ENCODE results near the gene WEE2.

Gene WEE2

GRCh38 chr7:141737118-141737835 lies 29.1 kb downstream of the WEE2 start:
- peak overlapping the region; percentile 79 for H2AFZ ChIP-seq (ENCODE audit: low read depth, low read length)
- TF ChIP-seq EZH2 (IDR thresholded peaks at IDR 0.05; ENCODE audit: borderline replicate concordance, low read depth, low read length, severe bottlenecking) (no peak), CTCF (IDR thresholded peaks at IDR 0.05; ENCODE audit: borderline replicate concordance, extremely low read depth, low read length, poor library complexity, severe bottlenecking) (no peak)
- H3K4me1 ChIP-seq (ENCODE audit: insufficient read depth, low read length) = peaks cover 45% of the 10 kb centered on the region
- H3K79me2 ChIP-seq (ENCODE audit: insufficient read depth, low read length) = peaks cover 45% of the 10 kb centered on the region
- peak overlapping the region; percentile 79 to 96; a peak in 3 of 4 replicates for H3K4me3 ChIP-seq (ENCODE audit: low read depth in 1 of 2, low read length in 2 of 2)
- H4K20me1 ChIP-seq (ENCODE audit: insufficient read depth, low read length) = 0 out of 2 replicates have a peak, but pooled peaks cover 5% of the 10 kb centered on the region
- no peaks in the 10 kb centered on the region for H3K27me3 ChIP-seq (ENCODE audit: insufficient read depth, low read length, poor library complexity)
- H3K4me2 ChIP-seq (ENCODE audit: insufficient read depth, low read length) = peak overlapping the region; percentile 89
- H3K9ac ChIP-seq (ENCODE audit: low read depth, low read length) = peak overlapping the region; percentile 71
- peaks cover 31% of the 10 kb centered on the region for H3K36me3 ChIP-seq (ENCODE audit: insufficient read depth, low read length)
- ATAC-seq (ENCODE audit: insufficient read depth, low read depth) (no peak), DNase-seq (peak; percentile 15)
- H3K27ac ChIP-seq (ENCODE audit: low read length) = peak overlapping the region; percentile 82
- no peaks in the 10 kb centered on the region for H3K9me3 ChIP-seq (ENCODE audit: insufficient read depth, low read length, severe bottlenecking)

- Histone ChIP-seq H3K27me3 (ENCODE audit: insufficient read depth, low read length, poor library complexity) (no peaks in the 10 kb centered on the region), H3K4me3 (ENCODE audit: low read depth in 1 of 2, low read length in 2 of 2) (peak within 1 kb of the TSS; percentile 79 to 96), H3K79me2 (ENCODE audit: insufficient read depth, low read length) (peaks cover 46% of the 10 kb centered on the region), H2AFZ (ENCODE audit: low read depth, low read length) (peak within 1 kb of the TSS; percentile 95), H3K36me3 (ENCODE audit: insufficient read depth, low read length) (peaks cover 38% of the 10 kb centered on the region), H4K20me1 (ENCODE audit: insufficient read depth, low read length) (0 out of 2 replicates have a peak, but pooled peaks cover 5% of the 10 kb centered on the region), H3K9me3 (ENCODE audit: insufficient read depth, low read length, severe bottlenecking) (no peaks in the 10 kb centered on the region), H3K4me1 (ENCODE audit: insufficient read depth, low read length) (peaks cover 45% of the 10 kb centered on the region), H3K9ac (ENCODE audit: low read depth, low read length) (peak within 1 kb of the TSS; percentile 71), H3K27ac (ENCODE audit: low read length) (peak within 1 kb of the TSS; percentile 88), H3K4me2 (ENCODE audit: insufficient read depth, low read length) (peak within 1 kb of the TSS; percentile 89)
- TF ChIP-seq EZH2 (IDR thresholded peaks at IDR 0.05; ENCODE audit: borderline replicate concordance, low read depth, low read length, severe bottlenecking) = no peak
- peak; percentile 91 for TF ChIP-seq CTCF (IDR thresholded peaks at IDR 0.05; ENCODE audit: borderline replicate concordance, extremely low read depth, low read length, poor library complexity, severe bottlenecking)
- ATAC-seq (ENCODE audit: insufficient read depth, low read depth) (peak; percentile 87), DNase-seq (peak; percentile 94)
Observed at GRCh38 chr7:141737836-141738591, 29.9 kb downstream of the WEE2 start, which contains the start of gene SSBP1. SSBP1 (plus strand) TSS chr7:141738358; CDS start chr7:141739167, 809 bp downstream.

- peak; percentile 64; the same call in 2 of the 3 replicates for ATAC-seq (ENCODE audit: insufficient read depth, low read depth)
Observed at GRCh38 chr7:141738592-141739013, 30.4 kb downstream of the WEE2 start.

More at GRCh38 chr7:141738592-141739013, 30.4 kb downstream of the WEE2 start:
- DNase-seq = no peak
- Histone ChIP-seq H2AFZ (ENCODE audit: low read depth, low read length) (peak overlapping the region; percentile 95), H3K79me2 (ENCODE audit: insufficient read depth, low read length) (peaks cover 46% of the 10 kb centered on the region), H3K27ac (ENCODE audit: low read length) (peak overlapping the region; percentile 88), H3K4me3 (ENCODE audit: low read depth in 1 of 2, low read length in 2 of 2) (peak overlapping the region; percentile 79 to 96), H3K9ac (ENCODE audit: low read depth, low read length) (peak overlapping the region; percentile 71), H3K4me2 (ENCODE audit: insufficient read depth, low read length) (peak overlapping the region; percentile 73), H3K36me3 (ENCODE audit: insufficient read depth, low read length) (peaks cover 44% of the 10 kb centered on the region), H4K20me1 (ENCODE audit: insufficient read depth, low read length) (0 out of 2 replicates have a peak, but pooled peaks cover 5% of the 10 kb centered on the region), H3K4me1 (ENCODE audit: insufficient read depth, low read length) (peaks cover 45% of the 10 kb centered on the region), H3K27me3 (ENCODE audit: insufficient read depth, low read length, poor library complexity) (no peaks in the 10 kb centered on the region), H3K9me3 (ENCODE audit: insufficient read depth, low read length, severe bottlenecking) (no peaks in the 10 kb centered on the region)
- TF ChIP-seq CTCF (IDR thresholded peaks at IDR 0.05; ENCODE audit: borderline replicate concordance, extremely low read depth, low read length, poor library complexity, severe bottlenecking) = no peak
- no peak for TF ChIP-seq EZH2 (IDR thresholded peaks at IDR 0.05; ENCODE audit: borderline replicate concordance, low read depth, low read length, severe bottlenecking)

All from DND-41 (cell line).